ENCODE results near the gene HRH2. TPM values are rescaled to one million over a fixed set of nuclear protein-coding genes. Genes with fewer than 3 reads are reported as not detected.

HRH2 gene
- total RNA-seq, 1 experiment from 2014 or later = 3.3 TPM

- no peak overlapping the region for H3K27ac Mint-ChIP-seq
- no peaks in the 10 kb centered on the region for H3K36me3 Mint-ChIP-seq (ENCODE audit: insufficient read depth in 1 of 3, low read depth in 3 of 3)
- H4K8ac ChIP-seq (replicated peaks; ENCODE audit: insufficient read length, low read depth, low read length) = no peak overlapping the region
- H3K27me3 ChIP-seq (ENCODE audit: insufficient read depth, low read length) = no peaks in the 10 kb centered on the region
- no peak for TF ChIP-seq CTCF (conservative IDR thresholded peaks at IDR 0.05)
- no peaks in the 10 kb centered on the region for H4K20me1 ChIP-seq (ENCODE audit: control insufficient read depth, insufficient read depth, insufficient read length)
- no peak overlapping the region for H2BK15ac ChIP-seq (ENCODE audit: low read depth, low read length)
- no peak for DNase-seq
- H3K9ac ChIP-seq (ENCODE audit: extremely low read depth, insufficient read length, low read length) = no peak overlapping the region
- H3K4ac ChIP-seq (ENCODE audit: low read depth, low read length) = no peak overlapping the region
- WGBS (ENCODE audit: extremely low coverage, insufficient read length, low lambda C conversion rate) = no CpG with 5 or more reads among the region's 3 CpGs
- H2AFZ ChIP-seq (ENCODE audit: low read length) = no peak overlapping the region
- no peak overlapping the region for H2BK20ac ChIP-seq (ENCODE audit: low read depth, low read length, poor library complexity, severe bottlenecking)
- H3K9me3 ChIP-seq (ENCODE audit: control insufficient read depth, low read depth, low read length) = no peaks in the 10 kb centered on the region
- peaks cover 36% of the 10 kb centered on the region for H3K27me3 Mint-ChIP-seq (ENCODE audit: low read depth)
- H2BK5ac ChIP-seq (ENCODE audit: insufficient read length, low read length) = no peak overlapping the region
- no peak overlapping the region for H3T11ph ChIP-seq (ENCODE audit: low read length)
- no peak overlapping the region for H3K56ac ChIP-seq (ENCODE audit: insufficient read length, low read depth, low read length)
- H2BK120ac ChIP-seq (ENCODE audit: low read depth, low read length, poor library complexity, severe bottlenecking) = no peak overlapping the region
- H3K4me3 Mint-ChIP-seq = no peak overlapping the region
- H4K5ac ChIP-seq (ENCODE audit: insufficient read length, low read depth, low read length) = no peak overlapping the region
- no peaks in the 10 kb centered on the region for H3K79me1 ChIP-seq (ENCODE audit: insufficient read depth, low read depth, low read length, poor library complexity, severe bottlenecking)
- H3K27ac ChIP-seq (ENCODE audit: insufficient read length, low read depth, low read length) = no peak overlapping the region
- H3K18ac ChIP-seq (ENCODE audit: insufficient read length, low read depth, low read length) = no peak overlapping the region
- H2BK12ac ChIP-seq (ENCODE audit: insufficient read length, low read depth, low read length) = no peak overlapping the region
- no peaks in the 10 kb centered on the region for H3K9me3 Mint-ChIP-seq
- H3K23me2 ChIP-seq (ENCODE audit: insufficient read length, low read depth, low read length, poor library complexity, severe bottlenecking) = no peaks in the 10 kb centered on the region
- no peak overlapping the region for H3K23ac ChIP-seq (ENCODE audit: insufficient read length, low read depth, low read length)
- no peak overlapping the region for H4K91ac ChIP-seq (ENCODE audit: insufficient read length, low read depth, low read length)
- H3K79me2 ChIP-seq (ENCODE audit: insufficient read depth, low read length) = no peaks in the 10 kb centered on the region
- H3K14ac ChIP-seq (ENCODE audit: insufficient read depth, low read length) = no peak overlapping the region
- H3K4me1 ChIP-seq (ENCODE audit: insufficient read depth, low read length) = peaks cover 2% of the 10 kb centered on the region; the same call in 1 of the 2 replicates
- no peak overlapping the region for H2AK5ac ChIP-seq (ENCODE audit: insufficient read length, low read length)
- no peak overlapping the region for H3K4me2 ChIP-seq (ENCODE audit: insufficient read depth, insufficient read length, low read length)
- peaks cover 10 to 11% of the 10 kb centered on the region in 2 experiments for H3K4me1 Mint-ChIP-seq
These were observed 87.3 kb downstream of the HRH2 start for GRCh38 chr5:175745210-175745609.
